ENCODE data around the gene STK32C.

STK32C gene

DNA sequence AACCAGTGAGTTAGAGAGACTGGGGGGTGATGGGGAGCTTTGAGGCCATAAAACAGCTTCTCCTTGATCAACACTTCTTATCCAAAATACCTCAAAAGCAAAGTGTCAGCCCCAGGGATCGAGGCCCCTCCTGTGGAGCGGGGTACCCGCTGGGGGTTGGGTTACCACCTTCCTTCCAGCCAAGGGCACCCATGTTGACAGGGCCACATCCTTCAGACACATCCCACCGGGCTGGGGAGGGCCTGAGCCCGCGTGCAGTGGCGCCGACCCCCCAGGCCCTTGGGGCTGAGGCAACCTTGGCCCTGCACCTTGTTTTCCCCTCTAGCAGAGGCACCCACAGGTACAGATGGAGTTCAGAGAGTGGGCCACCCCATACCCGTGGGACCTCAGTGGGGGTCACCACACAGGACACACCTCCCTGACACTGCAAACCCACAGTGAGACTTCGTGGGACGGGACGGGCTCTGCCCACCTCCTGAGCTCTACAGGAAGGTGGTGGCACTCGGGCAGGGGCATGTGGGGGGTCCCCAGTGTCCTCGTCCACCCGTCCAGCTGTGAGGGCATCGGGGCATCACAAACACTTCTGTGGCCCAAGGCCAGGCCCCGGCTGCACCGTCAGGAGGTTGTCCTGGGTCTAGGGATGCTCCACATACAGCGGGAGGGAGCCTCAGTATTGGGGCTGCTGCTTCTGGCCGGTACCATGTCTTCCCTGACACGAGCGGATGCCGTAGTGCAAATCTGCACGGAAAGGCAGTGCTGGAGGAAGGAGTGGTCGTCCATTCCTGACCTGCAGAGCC, 110.3 kb downstream of the STK32C start:
- H3K4me3 ChIP-seq (ENCODE audit: low read length): no peak overlapping the region
- H3K27me3 ChIP-seq (ENCODE audit: control insufficient read depth, insufficient read depth, low read length): no peaks in the 10 kb centered on the region
- peaks cover 4% of the 10 kb centered on the region; the same call in 1 of the 2 replicates for H3K36me3 ChIP-seq (ENCODE audit: control insufficient read depth, insufficient read depth, low read length)
- H3K27ac ChIP-seq (ENCODE audit: low read length): no peak overlapping the region
- no CpG with 5 or more reads among the region's 25 CpGs for WGBS (ENCODE audit: insufficient coverage, insufficient read length)
- H3K9me3 ChIP-seq (ENCODE audit: control insufficient read depth, insufficient read depth, low read length): no peaks in the 10 kb centered on the region
- no peak for DNase-seq (ENCODE audit: low read depth, low spot score)
- no peaks in the 10 kb centered on the region for H3K4me1 ChIP-seq (ENCODE audit: control insufficient read depth, insufficient read depth, low read length)

DNA sequence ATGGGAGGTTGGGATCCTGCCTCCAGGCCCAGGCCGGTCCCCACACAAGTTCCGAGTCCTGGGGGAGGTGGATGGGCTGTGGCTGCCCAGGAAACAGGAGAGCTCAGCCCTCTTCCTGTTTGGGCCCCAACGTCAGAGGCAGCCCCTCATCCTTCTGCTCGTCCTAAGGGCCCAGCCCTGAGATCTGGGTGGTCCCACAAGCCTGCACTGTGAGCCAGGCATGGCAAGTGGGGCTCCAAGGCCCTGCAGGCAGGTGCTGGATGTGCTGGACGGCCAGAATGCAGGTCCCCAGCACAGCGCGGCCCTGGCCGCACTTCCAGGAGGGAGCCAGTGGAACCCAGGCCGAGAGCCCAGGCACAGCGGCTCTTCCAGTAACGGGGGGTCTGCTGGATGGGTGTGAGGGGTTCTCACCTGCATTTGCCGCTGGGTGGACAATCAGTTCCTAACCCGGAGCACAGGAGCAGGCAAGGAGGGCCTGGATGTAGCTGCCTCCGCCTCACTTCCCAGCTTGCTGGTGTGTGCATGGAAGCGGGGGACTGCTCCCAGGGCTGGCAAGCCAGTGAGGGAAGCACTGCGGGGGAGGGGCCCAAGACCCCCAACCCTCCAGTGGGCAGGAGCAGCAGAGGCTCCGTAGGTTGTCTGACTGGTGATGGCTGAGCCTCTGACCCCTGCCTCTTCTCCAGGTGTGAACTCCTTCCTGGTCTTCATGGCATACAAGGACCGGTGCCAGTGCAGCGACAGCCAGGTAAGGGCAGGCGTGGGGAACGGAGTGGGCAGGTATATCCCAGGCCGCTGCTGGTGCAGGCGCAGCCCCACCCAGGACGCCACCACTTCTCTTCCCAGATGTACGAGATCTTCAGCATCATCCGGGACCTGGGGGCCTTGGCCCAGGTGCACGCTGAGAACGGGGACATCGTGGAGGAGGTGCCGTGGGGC, 111.3 kb downstream of the STK32C start:
- no peak overlapping the region for H3K27ac ChIP-seq (ENCODE audit: low read length)
- no peak overlapping the region for H3K4me3 ChIP-seq (ENCODE audit: low read length)
- no peak for DNase-seq (ENCODE audit: low read depth, low spot score)
- WGBS (ENCODE audit: insufficient coverage, insufficient read length): no CpG with 5 or more reads among the region's 30 CpGs
- no peaks in the 10 kb centered on the region for H3K9me3 ChIP-seq (ENCODE audit: control insufficient read depth, insufficient read depth, low read length)
- H3K36me3 ChIP-seq (ENCODE audit: control insufficient read depth, insufficient read depth, low read length): peaks cover 5% of the 10 kb centered on the region; the same call in 1 of the 2 replicates
- H3K4me1 ChIP-seq (ENCODE audit: control insufficient read depth, insufficient read depth, low read length): no peaks in the 10 kb centered on the region
- no peaks in the 10 kb centered on the region for H3K27me3 ChIP-seq (ENCODE audit: control insufficient read depth, insufficient read depth, low read length)

DNA sequence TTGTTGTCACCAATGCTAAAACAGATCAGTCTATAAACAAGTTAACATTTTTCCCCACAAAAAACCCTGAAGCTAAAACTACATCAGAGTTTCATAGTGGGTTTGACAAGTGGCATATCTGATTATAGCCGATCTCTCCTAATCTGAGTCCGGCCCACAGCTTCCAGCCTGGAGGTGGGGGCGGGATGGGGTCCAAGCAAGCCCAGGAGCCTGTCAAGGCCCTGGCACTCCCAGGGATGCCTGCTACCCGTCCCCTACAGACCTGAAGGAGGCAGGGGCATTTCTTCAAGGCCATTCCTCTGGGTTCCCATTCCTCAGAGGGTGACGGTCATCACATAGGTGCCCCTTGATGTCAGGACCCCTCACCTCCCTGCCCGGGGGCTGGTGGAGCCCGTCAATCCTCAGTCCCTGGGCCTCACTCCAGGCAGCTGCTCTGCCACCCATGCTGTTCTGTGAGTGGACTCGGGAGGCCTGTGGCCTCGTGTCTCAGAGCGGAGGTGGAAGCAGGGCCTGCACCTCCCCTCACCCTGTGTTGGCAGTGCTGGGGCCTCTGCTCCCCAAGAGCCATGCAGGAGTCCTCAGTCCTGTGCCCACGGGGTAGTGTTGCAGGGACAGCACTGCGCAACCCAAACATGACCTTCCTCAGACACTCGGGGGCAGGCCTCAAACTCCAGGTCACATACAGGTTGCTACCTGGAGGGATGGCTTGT, 112.2 kb downstream of the STK32C start:
- Histone ChIP-seq H3K36me3 (ENCODE audit: control insufficient read depth, insufficient read depth, low read length) (peaks cover 5% of the 10 kb centered on the region; the same call in 1 of the 2 replicates), H3K27me3 (ENCODE audit: control insufficient read depth, insufficient read depth, low read length) (no peaks in the 10 kb centered on the region), H3K9me3 (ENCODE audit: control insufficient read depth, insufficient read depth, low read length) (no peaks in the 10 kb centered on the region), H3K27ac (ENCODE audit: low read length) (no peak overlapping the region), H3K4me1 (ENCODE audit: control insufficient read depth, insufficient read depth, low read length) (no peaks in the 10 kb centered on the region), H3K4me3 (ENCODE audit: low read length) (no peak overlapping the region)
- WGBS (ENCODE audit: insufficient coverage, insufficient read length): no CpG with 5 or more reads among the region's 13 CpGs
- no peak for DNase-seq (ENCODE audit: low read depth, low spot score)

DNA sequence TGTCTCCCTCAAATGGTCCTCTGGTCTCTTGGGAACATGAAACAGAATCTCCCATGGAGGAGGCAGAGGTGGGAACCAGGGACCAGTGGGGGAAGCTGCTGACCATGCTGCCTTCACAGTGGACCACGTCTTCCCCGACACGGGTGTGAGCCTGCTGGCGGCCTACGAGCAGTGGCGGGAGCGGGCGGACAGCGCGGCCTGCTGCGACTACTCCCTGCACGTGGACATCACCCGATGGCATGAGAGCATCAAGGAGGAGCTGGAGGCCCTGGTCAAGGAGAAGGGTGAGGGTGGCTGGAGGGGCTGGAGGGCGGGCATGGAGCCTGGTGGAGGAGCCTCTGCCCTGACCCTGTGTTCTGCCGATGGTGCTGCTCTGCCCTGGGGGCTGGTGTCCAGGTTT, 113.0 kb downstream of the STK32C start:
- no peaks in the 10 kb centered on the region for H3K9me3 ChIP-seq (ENCODE audit: control insufficient read depth, insufficient read depth, low read length)
- H3K27me3 ChIP-seq (ENCODE audit: control insufficient read depth, insufficient read depth, low read length): no peaks in the 10 kb centered on the region
- H3K27ac ChIP-seq (ENCODE audit: low read length): no peak overlapping the region
- no CpG with 5 or more reads among the region's 15 CpGs for WGBS (ENCODE audit: insufficient coverage, insufficient read length)
- H3K36me3 ChIP-seq (ENCODE audit: control insufficient read depth, insufficient read depth, low read length): peaks cover 5% of the 10 kb centered on the region; the same call in 1 of the 2 replicates
- no peaks in the 10 kb centered on the region; the same call in 1 of the 2 replicates for H3K4me1 ChIP-seq (ENCODE audit: control insufficient read depth, insufficient read depth, low read length)
- H3K4me3 ChIP-seq (ENCODE audit: low read length): no peak overlapping the region
- no peak for DNase-seq (ENCODE audit: low read depth, low spot score)

DNA sequence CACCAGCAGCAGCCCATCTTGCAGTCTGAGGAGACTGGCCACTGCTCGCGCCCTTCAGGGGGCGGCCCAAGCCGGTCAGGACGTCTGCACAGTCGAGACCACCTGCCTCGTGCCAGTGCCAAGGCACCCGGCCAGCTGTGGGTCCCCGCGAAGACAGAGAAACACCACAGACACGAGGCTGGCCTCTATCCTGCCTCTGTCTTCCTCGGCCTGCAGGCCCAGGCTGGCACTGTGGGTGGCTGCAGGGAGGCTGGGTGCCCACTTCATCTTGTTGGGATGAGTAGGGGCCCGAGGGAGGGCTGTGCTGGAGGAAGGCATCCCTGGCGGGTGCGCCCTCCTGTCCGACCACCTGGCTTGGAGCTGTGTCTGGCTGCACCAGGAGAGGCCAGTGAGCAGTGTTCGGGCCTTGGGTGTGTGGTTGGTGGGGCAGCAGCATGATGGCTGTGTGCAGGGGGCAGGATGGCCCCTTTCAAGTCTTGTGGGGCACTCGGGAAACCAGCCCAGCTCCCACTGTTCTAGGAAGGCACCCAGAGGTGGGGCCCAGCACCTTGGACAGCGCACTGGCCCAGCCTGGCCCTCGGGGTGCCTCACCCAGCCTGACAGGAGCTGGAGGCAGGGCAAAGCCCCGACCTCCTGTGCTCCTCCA, 113.7 kb downstream of the STK32C start:
- no CpG with 5 or more reads among the region's 21 CpGs for WGBS (ENCODE audit: insufficient coverage, insufficient read length)
- H3K9me3 ChIP-seq (ENCODE audit: control insufficient read depth, insufficient read depth, low read length): no peaks in the 10 kb centered on the region
- peaks cover 5% of the 10 kb centered on the region; the same call in 1 of the 2 replicates for H3K36me3 ChIP-seq (ENCODE audit: control insufficient read depth, insufficient read depth, low read length)
- H3K27me3 ChIP-seq (ENCODE audit: control insufficient read depth, insufficient read depth, low read length): no peaks in the 10 kb centered on the region
- no peak overlapping the region for H3K4me3 ChIP-seq (ENCODE audit: low read length)
- H3K4me1 ChIP-seq (ENCODE audit: control insufficient read depth, insufficient read depth, low read length): no peaks in the 10 kb centered on the region; the same call in 1 of the 2 replicates
- no peak overlapping the region for H3K27ac ChIP-seq (ENCODE audit: low read length)
- no peak for DNase-seq (ENCODE audit: low read depth, low spot score)

DNA sequence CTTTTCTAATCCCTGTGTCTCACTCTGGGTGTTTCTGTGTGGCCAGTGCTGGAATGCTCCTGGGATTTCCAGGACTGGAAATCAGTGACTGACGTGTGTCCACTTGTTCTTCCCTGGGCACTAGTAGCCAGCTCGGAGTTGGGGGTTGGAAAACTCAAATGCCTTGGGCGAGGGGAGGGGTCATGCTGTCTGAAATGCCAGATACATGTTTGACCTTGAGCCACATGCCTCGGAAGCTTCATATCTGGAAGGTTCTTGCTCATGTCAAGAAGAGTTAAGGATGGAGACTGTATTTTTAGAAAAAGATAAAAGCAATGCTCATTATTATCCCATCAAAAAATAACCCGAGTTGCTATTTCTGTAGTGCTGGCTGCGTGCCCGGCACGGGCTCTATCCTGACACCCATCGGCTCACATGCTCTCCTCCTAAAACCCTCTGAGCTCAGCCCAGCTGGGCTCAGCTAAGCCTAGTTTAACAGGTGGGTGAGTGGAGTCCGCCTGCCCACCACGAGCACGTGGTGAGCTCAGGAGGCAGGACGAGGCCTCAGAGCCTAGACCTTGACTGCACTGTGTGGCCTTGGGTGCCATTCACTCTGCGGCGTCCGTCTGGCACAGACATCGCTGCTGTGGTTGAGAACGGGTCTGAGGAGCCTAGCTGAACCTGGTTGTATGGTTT, 114.6 kb downstream of the STK32C start:
- no peak overlapping the region for H3K4me3 ChIP-seq (ENCODE audit: low read length)
- H3K9me3 ChIP-seq (ENCODE audit: control insufficient read depth, insufficient read depth, low read length): no peaks in the 10 kb centered on the region
- peaks cover 5% of the 10 kb centered on the region; the same call in 1 of the 2 replicates for H3K36me3 ChIP-seq (ENCODE audit: control insufficient read depth, insufficient read depth, low read length)
- peaks cover 6% of the 10 kb centered on the region; the same call in 1 of the 2 replicates for H3K27me3 ChIP-seq (ENCODE audit: control insufficient read depth, insufficient read depth, low read length)
- H3K4me1 ChIP-seq (ENCODE audit: control insufficient read depth, insufficient read depth, low read length): no peaks in the 10 kb centered on the region; the same call in 1 of the 2 replicates
- H3K27ac ChIP-seq (ENCODE audit: low read length): no peak overlapping the region
- no CpG with 5 or more reads among the region's 18 CpGs for WGBS (ENCODE audit: insufficient coverage, insufficient read length)
- DNase-seq (ENCODE audit: low read depth, low spot score): no peak

DNA sequence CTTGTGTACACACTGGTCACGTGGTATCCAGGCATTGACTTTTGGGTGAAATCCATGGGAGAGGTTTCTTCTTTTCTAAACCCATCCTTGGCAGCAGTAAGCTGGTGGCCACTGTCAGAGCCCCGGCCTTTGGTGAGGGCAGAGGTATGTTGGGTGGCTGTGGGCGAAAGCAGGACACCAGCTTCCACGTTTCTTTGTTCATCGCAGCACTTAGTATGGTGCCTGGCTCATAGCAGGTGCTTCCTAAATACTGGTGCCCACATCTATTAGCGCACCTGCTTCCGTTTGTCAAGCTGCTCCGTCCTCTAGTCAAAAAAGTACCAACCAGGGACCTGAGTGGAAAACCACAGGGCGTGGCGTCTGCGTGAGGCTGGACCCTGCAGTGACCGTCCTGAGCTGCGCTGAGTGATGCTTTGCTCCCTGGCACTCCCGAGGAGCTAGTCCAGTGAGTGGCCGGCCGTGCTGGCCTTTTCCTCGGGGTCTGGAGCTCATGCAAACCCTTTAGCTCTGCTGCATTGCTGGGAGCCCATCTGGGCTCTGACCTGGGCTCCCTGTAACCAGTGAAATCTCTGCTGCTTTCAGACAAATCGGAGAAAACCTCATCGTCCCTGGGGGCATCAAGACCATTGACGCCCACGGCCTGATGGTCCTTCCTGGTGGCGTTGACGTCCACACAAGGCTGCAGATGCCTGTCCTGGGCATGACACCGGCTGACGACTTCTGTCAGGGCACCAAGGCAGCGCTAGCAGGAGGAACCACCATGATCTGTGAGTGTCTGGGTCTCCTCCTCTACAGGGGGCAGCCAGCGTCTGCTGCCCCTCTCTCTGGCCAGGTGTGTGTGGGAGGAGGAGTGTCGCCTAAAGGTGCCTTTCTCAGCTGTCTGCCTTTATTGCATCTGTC, 115.4 kb downstream of the STK32C start:
- Histone ChIP-seq H3K4me1 (ENCODE audit: control insufficient read depth, insufficient read depth, low read length) (no peaks in the 10 kb centered on the region; the same call in 1 of the 2 replicates), H3K27me3 (ENCODE audit: control insufficient read depth, insufficient read depth, low read length) (peaks cover 13% of the 10 kb centered on the region; the same call in 1 of the 2 replicates), H3K4me3 (ENCODE audit: low read length) (no peak overlapping the region), H3K27ac (ENCODE audit: low read length) (no peak overlapping the region), H3K9me3 (ENCODE audit: control insufficient read depth, insufficient read depth, low read length) (no peaks in the 10 kb centered on the region), H3K36me3 (ENCODE audit: control insufficient read depth, insufficient read depth, low read length) (peaks cover 5% of the 10 kb centered on the region; the same call in 1 of the 2 replicates)
- no peak for DNase-seq (ENCODE audit: low read depth, low spot score)
- no CpG with 5 or more reads among the region's 28 CpGs for WGBS (ENCODE audit: insufficient coverage, insufficient read length)

DNA sequence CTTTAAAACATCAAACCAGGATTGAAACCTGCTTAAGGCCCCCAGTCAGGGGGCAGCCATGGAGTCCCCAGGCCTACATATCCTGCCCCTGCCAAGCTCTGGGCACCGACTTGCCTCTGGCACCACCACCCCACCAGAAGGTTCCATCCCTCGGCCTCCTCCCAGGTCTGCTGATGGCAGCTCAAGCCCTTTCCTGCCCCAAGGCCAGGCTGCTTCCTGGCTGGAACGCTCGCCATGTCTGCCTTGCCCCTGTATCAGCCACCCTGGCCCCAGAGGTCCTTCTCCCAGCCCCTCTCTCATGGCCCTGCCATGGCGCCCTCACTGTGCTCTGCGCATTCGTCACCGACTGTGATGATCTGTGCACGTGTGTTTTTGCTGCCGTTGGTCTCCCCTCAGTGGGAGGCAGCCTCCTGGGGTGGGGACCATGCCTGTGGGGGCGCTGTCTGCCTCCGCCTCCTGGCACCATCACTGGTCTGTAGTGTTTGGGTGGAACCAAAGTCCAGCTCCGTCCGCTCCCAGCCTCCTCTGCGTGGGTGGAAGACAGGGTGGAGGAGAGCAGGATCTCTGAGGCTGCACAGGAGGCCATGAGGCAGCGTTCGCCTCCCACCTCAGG, 117.8 kb downstream of the STK32C start:
- Histone ChIP-seq H3K36me3 (ENCODE audit: control insufficient read depth, insufficient read depth, low read length) (peaks cover 5% of the 10 kb centered on the region; the same call in 1 of the 2 replicates), H3K4me1 (ENCODE audit: control insufficient read depth, insufficient read depth, low read length) (no peaks in the 10 kb centered on the region; the same call in 1 of the 2 replicates), H3K4me3 (ENCODE audit: low read length) (no peak overlapping the region), H3K27ac (ENCODE audit: low read length) (no peak overlapping the region), H3K27me3 (ENCODE audit: control insufficient read depth, insufficient read depth, low read length) (peaks cover 20% of the 10 kb centered on the region; the same call in 1 of the 2 replicates), H3K9me3 (ENCODE audit: control insufficient read depth, insufficient read depth, low read length) (no peaks in the 10 kb centered on the region)
- no peak for DNase-seq (ENCODE audit: low read depth, low spot score)
- no CpG with 5 or more reads among the region's 17 CpGs for WGBS (ENCODE audit: insufficient coverage, insufficient read length)
